Mesothelial cell of epicardium (in vitro differentiated cells): ENCODE data around the gene DYNC2H1. TPM values are rescaled to one million over a fixed set of nuclear protein-coding genes. Genes with fewer than 3 reads are reported as not detected.

Experiments
- DNase-seq, 2 experiments: peaks; one replicate each; pipeline ENCODE4 v3.0.0; 2021; ENCODE audit warnings: low spot score in 2 of 2; ENCODE audit not compliant: unreplicated experiment in 2 of 2
- H3K27ac Mint-ChIP-seq: 2 replicates; pipeline ENCODE4 v1.8.0; 2021; ENCODE audit warnings: mixed read lengths
- H3K27me3 Mint-ChIP-seq: 2 replicates; pipeline ENCODE4 v1.8.0; 2021; ENCODE audit warnings: low read depth, mixed read lengths
- H3K36me3 Mint-ChIP-seq: 2 replicates; pipeline ENCODE4 v1.8.0; 2021; ENCODE audit warnings: mixed read lengths
- H3K4me1 Mint-ChIP-seq: 2 replicates; pipeline ENCODE4 v1.8.0; 2021; ENCODE audit warnings: mixed read lengths
- H3K4me3 Mint-ChIP-seq: 2 replicates; pipeline ENCODE4 v1.8.0; 2021; ENCODE audit warnings: mild to moderate bottlenecking, moderate library complexity, mixed read lengths
- H3K9me3 Mint-ChIP-seq: 2 replicates; pipeline ENCODE4 v1.8.0; 2021; ENCODE audit warnings: mixed read lengths
- total RNA-seq: library from RNA; stranded (reverse); gene quantifications from 3 replicates; pipeline ENCODE4 v1.2.1, GENCODE V29; 2021
- TF ChIP-seq, protein P1 (sequence below): fragments of 200-600 bp; sonication (generic); IDR thresholded peaks from one replicate; pipeline ENCODE4 v1.5.0; 2021; ENCODE audit warnings: antibody characterized with exemption; ENCODE audit not compliant: unreplicated experiment

The DYNC2H1 gene
- total RNA-seq, 1 donor from 2014 or later, result 18.0 TPM

DNA sequence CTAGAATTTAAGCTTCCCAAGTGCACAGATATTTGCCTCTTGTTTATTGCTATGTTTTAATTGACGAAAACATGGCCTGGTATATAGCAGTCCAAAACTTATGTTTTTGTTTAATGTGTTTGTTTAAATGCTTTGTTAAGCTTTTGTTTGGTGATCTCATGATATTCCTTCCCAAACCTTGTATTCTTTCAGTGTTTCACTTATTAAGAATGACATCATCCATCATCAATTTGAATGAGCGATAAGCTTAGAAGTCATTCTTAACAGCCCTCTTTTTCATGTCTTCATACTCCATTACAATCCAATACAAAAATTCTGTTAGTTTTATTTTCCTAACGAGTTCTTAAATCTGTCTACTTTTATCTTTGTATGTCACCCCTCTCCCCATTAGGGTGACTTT is 206.0 kb downstream of the DYNC2H1 start:
- no peak for DNase-seq
- Mint-ChIP-seq H3K27me3 (no peaks in the 10 kb centered on the region), H3K27ac (no peak overlapping the region), H3K4me3 (no peak overlapping the region), H3K9me3 (peaks cover under 1% of the 10 kb centered on the region), H3K4me1 (peaks cover 12% of the 10 kb centered on the region), H3K36me3 (peaks cover 4% of the 10 kb centered on the region)
- TF ChIP-seq, protein P1, sequence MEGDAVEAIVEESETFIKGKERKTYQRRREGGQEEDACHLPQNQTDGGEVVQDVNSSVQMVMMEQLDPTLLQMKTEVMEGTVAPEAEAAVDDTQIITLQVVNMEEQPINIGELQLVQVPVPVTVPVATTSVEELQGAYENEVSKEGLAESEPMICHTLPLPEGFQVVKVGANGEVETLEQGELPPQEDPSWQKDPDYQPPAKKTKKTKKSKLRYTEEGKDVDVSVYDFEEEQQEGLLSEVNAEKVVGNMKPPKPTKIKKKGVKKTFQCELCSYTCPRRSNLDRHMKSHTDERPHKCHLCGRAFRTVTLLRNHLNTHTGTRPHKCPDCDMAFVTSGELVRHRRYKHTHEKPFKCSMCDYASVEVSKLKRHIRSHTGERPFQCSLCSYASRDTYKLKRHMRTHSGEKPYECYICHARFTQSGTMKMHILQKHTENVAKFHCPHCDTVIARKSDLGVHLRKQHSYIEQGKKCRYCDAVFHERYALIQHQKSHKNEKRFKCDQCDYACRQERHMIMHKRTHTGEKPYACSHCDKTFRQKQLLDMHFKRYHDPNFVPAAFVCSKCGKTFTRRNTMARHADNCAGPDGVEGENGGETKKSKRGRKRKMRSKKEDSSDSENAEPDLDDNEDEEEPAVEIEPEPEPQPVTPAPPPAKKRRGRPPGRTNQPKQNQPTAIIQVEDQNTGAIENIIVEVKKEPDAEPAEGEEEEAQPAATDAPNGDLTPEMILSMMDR, result no peak

DNA sequence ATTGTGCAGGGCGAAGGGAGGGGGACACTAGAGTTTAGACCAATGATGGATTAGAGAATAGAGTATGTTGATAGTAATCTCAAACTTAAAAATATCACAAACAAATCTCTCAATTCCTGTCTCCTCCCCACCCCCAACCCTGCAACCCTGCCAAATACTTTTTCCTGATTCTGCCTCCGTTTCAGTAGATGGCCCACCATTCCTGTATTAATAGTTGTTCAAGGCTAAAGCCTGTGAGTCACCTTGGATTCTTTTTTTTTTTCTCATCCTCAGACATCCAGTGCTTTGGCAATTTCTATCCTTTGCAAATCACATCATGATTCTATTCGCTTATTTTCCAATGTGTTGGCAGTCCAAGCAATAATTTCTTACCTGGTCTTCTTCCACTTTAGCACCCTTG is 207.9 kb downstream of the DYNC2H1 start:
- H3K27me3 Mint-ChIP-seq, result no peaks in the 10 kb centered on the region
- H3K4me1 Mint-ChIP-seq, result peaks cover 12% of the 10 kb centered on the region
- no peak overlapping the region for H3K27ac Mint-ChIP-seq
- peaks cover 5% of the 10 kb centered on the region for H3K36me3 Mint-ChIP-seq
- no peaks in the 10 kb centered on the region for H3K9me3 Mint-ChIP-seq
- no peak overlapping the region for H3K4me3 Mint-ChIP-seq
- no peak for DNase-seq
- TF ChIP-seq, protein P1, result no peak

DNA sequence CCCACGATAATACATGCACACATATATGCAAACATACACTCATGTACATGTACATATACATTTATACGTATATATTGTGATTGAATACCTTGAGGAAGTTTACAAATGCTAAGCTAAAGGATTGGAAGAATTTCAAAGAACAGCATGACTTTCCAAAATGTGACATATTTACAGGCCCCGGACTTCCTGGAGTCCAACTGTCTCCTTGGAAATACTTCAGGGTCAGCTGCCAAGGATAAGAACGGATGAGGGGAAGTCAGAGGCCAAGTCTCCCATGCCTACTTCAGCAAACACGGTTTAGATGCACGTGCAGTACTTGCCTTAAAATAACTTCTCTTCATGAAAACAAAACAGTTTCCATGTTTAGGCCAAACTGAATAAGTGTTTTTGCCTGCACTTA is 213.6 kb downstream of the DYNC2H1 start:
- Mint-ChIP-seq H3K4me3 (no peak overlapping the region), H3K27ac (no peak overlapping the region), H3K36me3 (peaks cover 22% of the 10 kb centered on the region)

DNA sequence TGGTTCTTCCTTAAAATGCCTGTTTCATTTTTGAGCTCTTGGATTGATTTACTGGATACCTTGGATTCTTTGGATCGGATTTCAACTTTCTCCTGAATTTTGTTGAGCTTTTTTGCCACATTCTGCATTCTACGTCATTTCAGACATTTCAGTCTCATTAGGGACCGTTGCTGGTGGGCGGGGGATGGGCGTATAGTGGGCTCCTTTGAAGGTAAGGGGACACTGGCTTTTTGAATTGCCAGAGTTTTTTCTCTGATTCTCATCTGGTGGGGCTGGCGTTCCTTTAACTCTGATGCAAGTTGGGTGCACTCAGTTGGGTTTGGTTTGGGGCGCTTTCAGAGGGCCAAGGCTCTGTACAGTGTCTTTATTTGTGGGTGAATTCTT is 216.5 kb downstream of the DYNC2H1 start:
- Mint-ChIP-seq H3K9me3 (peaks cover 10% of the 10 kb centered on the region), H3K4me1 (peaks cover 4% of the 10 kb centered on the region), H3K36me3 (peaks cover 22% of the 10 kb centered on the region), H3K4me3 (peak overlapping the region; percentile 52), H3K27me3 (no peaks in the 10 kb centered on the region), H3K27ac (no peak overlapping the region)
- TF ChIP-seq, protein P1, result no peak
- DNase-seq, result no peak

More for the DNA sequence above, 213.6 kb downstream of the DYNC2H1 start:
- Mint-ChIP-seq H3K4me1 (peaks cover 4% of the 10 kb centered on the region), H3K27me3 (no peaks in the 10 kb centered on the region), H3K9me3 (peaks cover 10% of the 10 kb centered on the region)
- no peak for DNase-seq
- TF ChIP-seq, protein P1, result no peak

DNA sequence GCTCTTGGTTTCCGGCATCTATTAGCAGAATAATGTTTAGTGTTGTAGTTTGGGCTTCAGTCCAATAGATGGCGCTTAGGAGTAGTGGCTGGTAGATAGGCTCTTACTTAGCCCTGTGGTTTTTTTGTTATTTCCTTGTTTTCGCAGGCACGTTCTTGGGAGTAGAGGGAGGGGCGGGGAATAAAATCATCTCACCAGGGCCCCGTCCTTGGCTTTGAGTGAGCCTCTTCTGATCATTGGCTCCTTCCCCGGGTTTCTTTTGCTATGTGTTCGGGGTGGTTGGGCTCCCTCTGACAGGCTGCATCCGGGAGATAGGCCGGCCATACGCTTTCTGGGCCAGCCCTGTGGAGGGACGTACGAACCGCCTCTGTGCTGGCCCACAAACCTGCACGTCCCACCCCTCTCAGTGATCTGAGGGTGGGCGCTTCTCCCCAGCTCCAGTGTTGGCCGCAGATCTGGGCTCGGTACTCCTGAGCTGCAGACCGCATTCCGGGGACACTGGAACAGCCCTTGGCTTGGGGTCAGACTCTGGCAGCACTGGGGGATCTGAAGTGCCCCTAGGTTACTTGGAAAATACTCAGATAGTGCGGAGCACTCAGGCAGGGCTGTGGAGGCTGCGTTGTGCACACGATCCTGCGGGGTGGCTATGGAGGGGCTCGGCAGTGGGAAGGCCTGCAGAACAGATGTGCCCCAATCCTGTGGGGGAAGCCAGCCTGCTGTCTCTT is 217.0 kb downstream of the DYNC2H1 start:
- no peaks in the 10 kb centered on the region for H3K27me3 Mint-ChIP-seq
- TF ChIP-seq, protein P1, result no peak
- H3K27ac Mint-ChIP-seq, result no peak overlapping the region
- peaks cover 10% of the 10 kb centered on the region for H3K9me3 Mint-ChIP-seq
- no peak for DNase-seq
- peak overlapping the region; percentile 52 for H3K4me3 Mint-ChIP-seq
- peaks cover 21% of the 10 kb centered on the region for H3K36me3 Mint-ChIP-seq
- H3K4me1 Mint-ChIP-seq, result peaks cover 4% of the 10 kb centered on the region

DNA sequence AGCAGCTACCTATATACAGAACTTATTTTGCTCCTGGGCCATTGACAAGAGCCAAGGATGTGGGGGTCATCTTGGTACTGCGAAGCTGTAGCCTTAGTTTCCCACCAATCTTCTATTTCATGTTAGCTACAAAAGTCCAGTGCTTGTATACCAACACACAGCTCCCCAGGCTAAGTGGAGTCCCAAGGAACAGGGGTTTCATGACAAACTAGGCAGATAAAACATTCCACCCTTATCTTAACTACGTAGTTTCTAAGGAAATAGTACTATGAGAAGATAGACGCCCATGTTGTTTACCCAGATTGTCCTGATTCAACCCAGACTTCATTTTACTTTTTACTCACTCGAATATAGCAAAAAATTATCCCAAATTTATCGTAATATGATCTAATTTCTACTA is 218.5 kb downstream of the DYNC2H1 start:
- TF ChIP-seq, protein P1, result no peak
- no peak for DNase-seq
- no peak overlapping the region for H3K4me3 Mint-ChIP-seq
- no peak overlapping the region for H3K27ac Mint-ChIP-seq
- H3K9me3 Mint-ChIP-seq, result peaks cover 10% of the 10 kb centered on the region
- no peaks in the 10 kb centered on the region for H3K27me3 Mint-ChIP-seq
- H3K36me3 Mint-ChIP-seq, result peaks cover 25% of the 10 kb centered on the region
- peaks cover 4% of the 10 kb centered on the region for H3K4me1 Mint-ChIP-seq
